K562 (cell line): ENCODE measurements around the gene RNF213.

Experiments
- HDAC6 ChIP-seq: IDR thresholded peaks from 2 replicates; pipeline ENCODE4 v1.6.1; 2012; ENCODE audit warnings: low read depth, mild to moderate bottlenecking, control low read depth, inconsistent platforms, low read length, moderate library complexity
- JUND ChIP-seq, 2 experiments: IDR thresholded peaks; 2 replicates in 1 of 2; 3 replicates in 1 of 2; pipeline ENCODE4 v1.6.1; 2011; ENCODE audit warnings: borderline replicate concordance in 2 of 2, low read depth in 2 of 2, low read length in 2 of 2, improper control_type of control experiment in 1 of 2, missing biosample characterization in 1 of 2, missing genetic modification characterization in 1 of 2, missing genetic modification reagents in 1 of 2
- POLR2A ChIP-seq: fragments of 450-650 bp; conservative IDR thresholded peaks from 2 replicates; pipeline ENCODE4 v1.6.1; 2016
- TOE1 ChIP-seq, 2 experiments: fragments of 450-650 bp in 1 of 2; sonication (generic) in 1 of 2; formaldehyde crosslinking in 1 of 2; IDR thresholded peaks; 2 replicates each; pipeline versions ENCODE4 v1.7.1 to v1.8.0; 2016 to 2022; ENCODE audit warnings: borderline replicate concordance in 2 of 2, mild to moderate bottlenecking in 2 of 2, antibody characterized with exemption in 1 of 2, inconsistent platforms in 1 of 2, low read depth in 1 of 2, missing genetic modification reagents in 1 of 2, moderate library complexity in 1 of 2
- ZNF274 ChIP-seq: IDR thresholded peaks from 2 replicates; pipeline ENCODE4 v1.6.1; 2011; ENCODE audit warnings: low read depth, mild to moderate bottlenecking, low read length, moderate library complexity, borderline replicate concordance
- ZNF717 ChIP-seq: fragments of 250-450 bp; sonication (Bioruptor Pico); IDR thresholded peaks from 2 replicates; pipeline ENCODE4 v1.5.0; 2021
- ZNF740 ChIP-seq, 3 experiments: fragments of 200-800 bp in 1 of 3; sonication (Bioruptor generic) in 1 of 3; sonication (generic) in 1 of 3; formaldehyde crosslinking in 1 of 3; IDR thresholded peaks; 2 replicates each; pipeline versions ENCODE4 v1.6.1 to v1.8.0; 2016 to 2022; ENCODE audit warnings: mild to moderate bottlenecking in 2 of 3, missing compliant biosample characterization in 2 of 3, missing genetic modification characterization in 2 of 3, missing genetic modification reagents in 1 of 3
- TF ChIP-seq, protein P1 (sequence below), 3 experiments: IDR thresholded peaks in 2 of 3; conservative IDR thresholded peaks in 1 of 3; 2 replicates each; pipeline ENCODE4 v1.5.1; 2011 to 2012; ENCODE audit warnings: low read length in 3 of 3, mild to moderate bottlenecking in 3 of 3, control low read depth in 2 of 3, improper control_type of control experiment in 1 of 3, inconsistent platforms in 1 of 3, low read depth in 1 of 3, mixed read lengths in 1 of 3, moderate library complexity in 1 of 3; ENCODE audit not compliant: insufficient read depth in 2 of 3
- TF ChIP-seq, protein P2 (sequence below): IDR thresholded peaks from 2 replicates; pipeline ENCODE4 v1.6.1; 2012; ENCODE audit warnings: low read depth, low read length, improper control_type of control experiment, borderline replicate concordance
- TF ChIP-seq, protein P3 (sequence below), 2 experiments: fragments of 450-650 bp; IDR thresholded peaks; 2 replicates each; pipeline ENCODE4 v1.6.1; 2016
- TF ChIP-seq, protein P4 (sequence below): sonication (generic); formaldehyde crosslinking; IDR thresholded peaks from 2 replicates; pipeline ENCODE4 v1.8.1; 2023; ENCODE audit warnings: mild to moderate bottlenecking, missing genetic modification reagents

- TF ChIP-seq TOE1 (IDR thresholded peaks at IDR 0.05; ENCODE audit: borderline replicate concordance) (no peak), TOE1 (CRISPR knock-in tag; IDR thresholded peaks at IDR 0.05; ENCODE audit: borderline replicate concordance, low read depth) (no peak), ZNF740 (CRISPR knock-in tag; IDR thresholded peaks at IDR 0.05) (no peak; the same call in 1 of the 2 replicates), ZNF740 (tag; IDR thresholded peaks at IDR 0.05) (no peak), POLR2A (no peak), ZNF274 (no peak), ZNF717 (no peak), HDAC6 (no peak), JUND (IDR thresholded peaks at IDR 0.05; ENCODE audit: borderline replicate concordance, low read depth, low read length) (no peak), JUND (tag; IDR thresholded peaks at IDR 0.05; ENCODE audit: borderline replicate concordance, low read depth, low read length) (no peak)
- TF ChIP-seq, protein P1, sequence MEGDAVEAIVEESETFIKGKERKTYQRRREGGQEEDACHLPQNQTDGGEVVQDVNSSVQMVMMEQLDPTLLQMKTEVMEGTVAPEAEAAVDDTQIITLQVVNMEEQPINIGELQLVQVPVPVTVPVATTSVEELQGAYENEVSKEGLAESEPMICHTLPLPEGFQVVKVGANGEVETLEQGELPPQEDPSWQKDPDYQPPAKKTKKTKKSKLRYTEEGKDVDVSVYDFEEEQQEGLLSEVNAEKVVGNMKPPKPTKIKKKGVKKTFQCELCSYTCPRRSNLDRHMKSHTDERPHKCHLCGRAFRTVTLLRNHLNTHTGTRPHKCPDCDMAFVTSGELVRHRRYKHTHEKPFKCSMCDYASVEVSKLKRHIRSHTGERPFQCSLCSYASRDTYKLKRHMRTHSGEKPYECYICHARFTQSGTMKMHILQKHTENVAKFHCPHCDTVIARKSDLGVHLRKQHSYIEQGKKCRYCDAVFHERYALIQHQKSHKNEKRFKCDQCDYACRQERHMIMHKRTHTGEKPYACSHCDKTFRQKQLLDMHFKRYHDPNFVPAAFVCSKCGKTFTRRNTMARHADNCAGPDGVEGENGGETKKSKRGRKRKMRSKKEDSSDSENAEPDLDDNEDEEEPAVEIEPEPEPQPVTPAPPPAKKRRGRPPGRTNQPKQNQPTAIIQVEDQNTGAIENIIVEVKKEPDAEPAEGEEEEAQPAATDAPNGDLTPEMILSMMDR (IDR thresholded peaks at IDR 0.05 in 2 of 3, conservative IDR thresholded peaks at IDR 0.05 in 1 of 3; ENCODE audit: insufficient read depth in 2 of 3, low read depth in 1 of 3, low read length in 3 of 3), result no peak
- TF ChIP-seq, protein P2, sequence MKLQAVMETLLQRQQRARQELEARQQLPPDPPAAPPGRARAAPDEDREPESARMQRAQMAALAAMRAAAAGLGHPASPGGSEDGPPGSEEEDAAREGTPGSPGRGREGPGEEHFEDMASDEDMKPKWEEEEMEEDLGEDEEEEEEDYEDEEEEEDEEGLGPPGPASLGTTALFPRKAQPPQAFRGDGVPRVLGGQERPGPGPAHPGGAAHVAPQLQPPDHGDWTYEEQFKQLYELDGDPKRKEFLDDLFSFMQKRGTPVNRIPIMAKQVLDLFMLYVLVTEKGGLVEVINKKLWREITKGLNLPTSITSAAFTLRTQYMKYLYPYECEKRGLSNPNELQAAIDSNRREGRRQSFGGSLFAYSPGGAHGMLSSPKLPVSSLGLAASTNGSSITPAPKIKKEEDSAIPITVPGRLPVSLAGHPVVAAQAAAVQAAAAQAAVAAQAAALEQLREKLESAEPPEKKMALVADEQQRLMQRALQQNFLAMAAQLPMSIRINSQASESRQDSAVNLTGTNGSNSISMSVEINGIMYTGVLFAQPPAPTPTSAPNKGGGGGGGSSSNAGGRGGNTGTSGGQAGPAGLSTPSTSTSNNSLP, result no peak
- TF ChIP-seq, protein P3, sequence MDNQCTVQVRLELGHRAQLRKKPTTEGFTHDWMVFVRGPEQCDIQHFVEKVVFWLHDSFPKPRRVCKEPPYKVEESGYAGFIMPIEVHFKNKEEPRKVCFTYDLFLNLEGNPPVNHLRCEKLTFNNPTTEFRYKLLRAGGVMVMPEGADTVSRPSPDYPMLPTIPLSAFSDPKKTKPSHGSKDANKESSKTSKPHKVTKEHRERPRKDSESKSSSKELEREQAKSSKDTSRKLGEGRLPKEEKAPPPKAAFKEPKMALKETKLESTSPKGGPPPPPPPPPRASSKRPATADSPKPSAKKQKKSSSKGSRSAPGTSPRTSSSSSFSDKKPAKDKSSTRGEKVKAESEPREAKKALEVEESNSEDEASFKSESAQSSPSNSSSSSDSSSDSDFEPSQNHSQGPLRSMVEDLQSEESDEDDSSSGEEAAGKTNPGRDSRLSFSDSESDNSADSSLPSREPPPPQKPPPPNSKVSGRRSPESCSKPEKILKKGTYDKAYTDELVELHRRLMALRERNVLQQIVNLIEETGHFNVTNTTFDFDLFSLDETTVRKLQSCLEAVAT (IDR thresholded peaks at IDR 0.05), result no peak
- TF ChIP-seq, protein P4, sequence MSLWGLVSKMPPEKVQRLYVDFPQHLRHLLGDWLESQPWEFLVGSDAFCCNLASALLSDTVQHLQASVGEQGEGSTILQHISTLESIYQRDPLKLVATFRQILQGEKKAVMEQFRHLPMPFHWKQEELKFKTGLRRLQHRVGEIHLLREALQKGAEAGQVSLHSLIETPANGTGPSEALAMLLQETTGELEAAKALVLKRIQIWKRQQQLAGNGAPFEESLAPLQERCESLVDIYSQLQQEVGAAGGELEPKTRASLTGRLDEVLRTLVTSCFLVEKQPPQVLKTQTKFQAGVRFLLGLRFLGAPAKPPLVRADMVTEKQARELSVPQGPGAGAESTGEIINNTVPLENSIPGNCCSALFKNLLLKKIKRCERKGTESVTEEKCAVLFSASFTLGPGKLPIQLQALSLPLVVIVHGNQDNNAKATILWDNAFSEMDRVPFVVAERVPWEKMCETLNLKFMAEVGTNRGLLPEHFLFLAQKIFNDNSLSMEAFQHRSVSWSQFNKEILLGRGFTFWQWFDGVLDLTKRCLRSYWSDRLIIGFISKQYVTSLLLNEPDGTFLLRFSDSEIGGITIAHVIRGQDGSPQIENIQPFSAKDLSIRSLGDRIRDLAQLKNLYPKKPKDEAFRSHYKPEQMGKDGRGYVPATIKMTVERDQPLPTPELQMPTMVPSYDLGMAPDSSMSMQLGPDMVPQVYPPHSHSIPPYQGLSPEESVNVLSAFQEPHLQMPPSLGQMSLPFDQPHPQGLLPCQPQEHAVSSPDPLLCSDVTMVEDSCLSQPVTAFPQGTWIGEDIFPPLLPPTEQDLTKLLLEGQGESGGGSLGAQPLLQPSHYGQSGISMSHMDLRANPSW, result no peak
Measured at GRCh38 chr17:80443498-80443897, 182.8 kb downstream of the RNF213 start.
